Stimulated activated CD4-positive, alpha-beta T cell treated with anti-CD3 and anti-CD28 coated beads, Interleukin-12 subunit alpha, Interleukin-12 subunit beta, amount 100 ng/mL, for 48 hours (primary cell): ENCODE results near the gene ITGB5.

ENCODE experiments used
- DNase-seq, 3 donors: peaks; one replicate each; pipeline ENCODE4 v3.0.0-alpha.2; 2020; ENCODE audit warnings: low read depth in 2 of 3, low spot score in 1 of 3

ITGB5 gene

DNA sequence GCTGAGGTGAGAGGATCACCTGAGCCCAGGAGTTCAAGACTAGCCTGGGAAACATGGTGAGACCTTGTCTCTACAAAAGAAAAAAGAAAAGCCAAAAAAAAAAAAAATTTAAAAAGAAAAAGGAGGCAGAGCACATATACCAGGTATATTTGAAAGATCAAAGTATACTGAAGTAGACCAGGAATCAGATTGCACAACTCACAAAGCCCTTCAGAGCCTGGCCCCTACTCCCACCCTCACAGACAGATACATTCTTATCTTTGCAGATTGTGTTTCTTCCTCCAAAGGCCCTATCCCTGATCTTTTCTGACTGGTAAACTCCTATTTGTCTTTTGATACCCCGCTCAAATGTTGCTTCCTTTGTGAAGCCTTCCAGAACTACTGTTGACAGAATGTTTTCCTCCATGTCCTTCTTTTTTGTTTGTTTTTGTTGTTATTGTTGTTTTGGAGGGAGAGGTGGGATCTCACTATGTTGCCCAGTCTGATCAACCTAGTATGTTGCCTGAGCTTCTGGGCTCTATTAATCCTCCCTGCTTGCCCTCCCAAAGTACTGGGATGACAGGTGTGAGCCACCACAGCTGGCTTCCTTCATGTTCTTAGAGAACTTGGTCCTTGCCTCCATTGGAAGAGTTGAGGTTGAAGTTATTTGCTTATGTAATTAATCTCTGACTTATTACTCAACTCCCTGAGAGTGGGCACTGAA lies 9.8 kb upstream of the ITGB5 start:
- no peak for DNase-seq

- no peak for DNase-seq
Measured at GRCh38 chr3:124895756-124896155, 8.6 kb upstream of the ITGB5 start.

GRCh38 chr3:124893526-124893925 lies 6.4 kb upstream of the ITGB5 start:
- DNase-seq: no peak

DNA sequence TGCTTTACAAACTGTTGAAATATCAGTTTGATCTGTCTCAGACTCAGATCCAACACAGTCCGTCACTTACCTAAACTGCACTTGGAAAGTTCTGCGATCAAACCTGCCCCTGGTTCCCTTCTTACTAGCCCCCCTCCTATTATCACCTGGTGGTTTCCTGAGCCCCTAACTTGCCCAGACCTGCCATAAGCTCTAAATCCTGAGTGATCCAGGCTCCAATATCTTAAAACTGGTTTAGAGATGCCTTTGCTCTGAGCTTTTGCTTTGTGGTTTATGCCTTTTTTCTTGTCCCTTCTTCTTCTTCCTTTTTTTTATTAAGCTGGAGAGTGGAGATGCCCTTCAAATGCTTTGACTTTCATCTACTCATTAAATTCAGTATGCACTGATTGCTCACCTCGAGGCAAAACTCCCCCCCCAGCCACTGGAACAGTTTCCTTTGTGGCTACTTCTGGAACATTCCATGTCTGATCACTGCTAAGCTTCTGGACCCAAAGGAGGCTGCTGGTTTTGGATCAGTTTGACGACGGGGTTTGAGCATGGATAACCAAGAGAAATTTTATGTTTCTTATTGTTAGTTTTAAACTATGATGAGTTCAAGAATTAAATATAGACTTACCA lies 3.5 kb upstream of the ITGB5 start:
- no peak for DNase-seq

DNA sequence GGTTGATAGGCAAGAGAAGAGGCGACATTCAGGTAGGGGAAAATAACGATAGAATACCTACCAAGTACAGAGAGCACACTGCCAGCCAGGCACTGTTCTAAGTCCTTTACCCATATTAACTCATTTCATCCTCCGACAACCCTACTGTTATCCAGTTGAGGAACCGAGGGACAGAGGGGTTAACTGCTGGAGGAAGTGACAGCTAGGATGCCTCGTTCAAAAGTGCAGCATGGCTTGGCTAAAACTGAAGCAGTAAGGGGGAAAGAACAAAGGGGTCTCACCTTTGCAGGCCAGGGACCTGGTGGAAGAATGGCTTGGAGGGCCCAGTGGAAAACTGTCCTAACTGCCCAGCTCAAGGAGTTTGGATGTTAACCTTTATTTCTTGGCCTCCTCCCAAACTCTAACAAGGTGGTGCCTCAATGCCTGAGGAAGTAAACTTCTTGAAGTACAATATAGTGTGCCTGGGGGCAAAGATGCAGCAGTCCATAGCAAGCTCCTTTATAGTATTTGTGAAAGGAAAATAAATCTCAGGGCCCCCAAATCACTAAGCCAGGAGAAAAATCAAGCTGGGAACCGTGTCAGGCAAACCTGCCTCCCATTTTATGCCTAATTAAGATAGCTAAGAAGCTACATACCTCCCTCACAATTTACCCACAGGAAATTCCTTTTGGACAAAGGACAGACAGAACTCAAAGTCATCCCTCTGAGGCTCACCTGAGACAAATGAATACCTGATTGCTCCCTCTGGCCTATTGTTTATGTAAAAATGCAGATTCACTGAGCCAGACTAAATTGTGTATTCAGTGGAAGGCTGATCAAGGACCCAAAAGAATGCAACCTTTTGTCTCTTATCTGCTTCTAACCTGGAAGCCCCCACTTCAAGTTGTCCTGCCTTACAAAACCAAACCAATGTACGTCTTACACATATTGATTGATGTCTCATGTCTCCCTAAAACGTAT lies 1.6 kb upstream of the ITGB5 start:
- no peak for DNase-seq

DNA sequence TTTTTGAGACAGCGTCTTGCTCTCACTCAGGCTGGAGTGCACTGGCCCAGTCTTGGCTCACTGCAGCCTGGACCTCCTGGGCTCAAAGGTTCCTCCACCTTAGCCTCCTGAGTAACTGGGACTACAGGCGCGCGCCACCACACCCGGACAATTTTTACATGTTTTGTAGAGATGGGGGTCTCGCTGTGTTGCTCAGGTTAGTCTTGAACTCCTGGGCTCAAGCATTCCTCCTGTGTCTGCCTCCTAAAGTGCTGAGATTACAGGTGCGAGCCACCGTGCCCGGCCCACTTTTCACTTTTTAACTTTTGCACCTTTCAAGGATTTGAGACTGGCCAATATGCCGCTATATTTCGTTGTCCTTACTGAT lies 750 bp upstream of the ITGB5 start:
- DNase-seq: no peak

GRCh38 chr3:124886168-124887056 lies 753 bp downstream of the ITGB5 start:
- no peak for DNase-seq

DNA sequence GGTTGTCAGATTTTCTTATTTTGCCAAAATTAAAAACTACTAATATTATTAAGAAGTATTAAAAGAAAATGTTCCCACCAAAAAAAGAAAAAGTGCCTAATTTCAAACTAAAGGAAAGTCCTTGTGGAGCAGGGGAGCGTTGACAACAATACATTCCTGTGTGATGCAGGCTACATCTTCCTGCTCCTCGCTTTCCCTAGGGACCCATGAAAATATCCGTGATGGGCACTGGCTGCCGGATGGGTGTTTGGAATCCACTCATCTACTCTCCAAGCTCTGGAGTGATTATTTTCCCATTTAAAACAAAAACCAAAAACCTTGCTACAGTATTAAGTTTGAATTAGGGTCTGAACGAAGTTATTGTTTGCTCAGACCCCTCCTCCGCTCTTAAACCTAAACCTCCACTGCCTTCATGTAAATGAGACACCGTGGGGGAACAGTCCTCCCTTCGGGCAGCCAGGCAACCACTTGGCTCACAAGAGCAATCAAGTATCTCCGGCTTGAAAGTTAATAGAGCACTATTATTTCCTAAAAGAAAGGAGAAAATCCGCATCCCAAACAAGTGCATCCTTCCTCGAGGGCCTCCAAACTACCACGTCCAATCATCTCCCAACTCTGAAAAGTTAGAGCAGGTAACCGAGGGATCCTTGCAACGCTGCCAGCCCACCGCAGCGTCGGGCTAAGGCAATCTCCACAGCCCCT lies 1.5 kb downstream of the ITGB5 start:
- no peak for DNase-seq

DNA sequence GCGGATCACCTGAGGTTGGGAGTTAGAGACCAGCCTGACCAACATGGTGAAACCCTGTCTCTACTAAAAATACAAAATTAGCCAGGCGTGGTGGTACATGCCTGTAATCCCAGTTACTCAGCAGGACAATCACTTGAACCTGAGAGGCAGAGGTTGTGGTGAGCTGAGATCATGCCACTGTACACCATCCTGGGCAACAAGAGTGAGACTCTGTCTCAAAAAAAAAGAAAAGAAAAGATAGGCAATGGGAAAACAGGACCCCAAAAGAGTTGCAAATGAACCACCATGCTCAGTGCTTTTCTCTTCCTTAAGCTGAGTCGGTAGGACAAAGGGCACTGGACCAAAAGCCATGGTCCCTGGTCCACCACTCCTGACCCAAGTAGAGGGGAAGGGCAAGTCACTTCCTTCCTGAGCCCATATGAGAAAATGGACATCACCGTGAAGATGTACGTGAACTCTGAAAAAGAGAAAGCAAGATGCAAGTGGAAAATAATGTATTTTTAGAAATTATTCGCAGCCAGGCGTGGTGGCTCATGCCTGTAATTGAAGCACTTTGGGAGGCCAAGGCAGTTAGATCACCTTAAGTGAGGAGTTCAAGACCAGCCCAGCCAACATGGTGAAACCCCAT lies 2.6 kb downstream of the ITGB5 start:
- no peak for DNase-seq

- no peak for DNase-seq
Measured at GRCh38 chr3:124883766-124884473, 3.2 kb downstream of the ITGB5 start.

DNA sequence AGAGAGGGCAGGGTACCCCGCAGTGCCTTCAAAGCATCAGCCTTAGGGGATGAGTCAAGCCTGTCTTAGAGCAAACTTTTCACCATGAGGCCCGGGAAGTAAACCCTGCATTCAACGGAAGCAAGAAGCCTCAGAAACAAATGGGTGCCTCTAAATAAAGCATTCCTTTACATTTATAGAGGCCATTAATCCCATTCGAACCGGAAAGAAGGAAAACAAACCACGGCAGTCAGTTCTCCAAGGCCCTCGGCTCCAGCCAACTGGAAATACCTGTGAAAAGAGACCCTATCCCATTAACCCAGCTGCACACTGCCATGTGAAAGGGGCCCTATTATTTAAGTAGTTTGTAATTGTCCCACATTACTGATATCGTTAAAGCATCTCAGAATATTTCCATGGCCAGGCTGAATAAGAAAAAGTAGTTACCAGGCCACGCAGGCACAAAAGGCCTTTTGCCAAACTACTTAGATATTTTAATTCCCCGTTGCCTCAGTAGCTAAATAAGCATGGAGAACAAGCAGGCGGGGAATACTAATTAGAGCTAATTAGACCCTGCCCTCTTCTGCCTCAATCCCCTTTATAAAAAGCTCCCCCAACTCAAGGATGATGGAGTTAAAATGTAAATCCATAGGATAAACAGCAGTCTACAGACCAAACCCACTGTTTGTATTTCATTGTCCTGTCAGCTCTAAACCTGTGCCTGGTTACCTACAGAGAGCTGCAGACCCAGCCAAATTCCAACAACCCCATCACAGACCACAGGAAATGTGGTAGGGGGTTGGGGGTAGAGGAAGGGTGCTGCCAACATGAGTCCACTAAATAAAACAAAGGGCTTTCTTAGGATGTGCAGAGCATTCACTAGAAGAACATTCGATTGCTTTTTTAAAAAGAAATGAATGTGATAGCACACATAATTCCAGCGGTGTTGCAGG lies 4.1 kb downstream of the ITGB5 start:
- DNase-seq: no peak

DNA sequence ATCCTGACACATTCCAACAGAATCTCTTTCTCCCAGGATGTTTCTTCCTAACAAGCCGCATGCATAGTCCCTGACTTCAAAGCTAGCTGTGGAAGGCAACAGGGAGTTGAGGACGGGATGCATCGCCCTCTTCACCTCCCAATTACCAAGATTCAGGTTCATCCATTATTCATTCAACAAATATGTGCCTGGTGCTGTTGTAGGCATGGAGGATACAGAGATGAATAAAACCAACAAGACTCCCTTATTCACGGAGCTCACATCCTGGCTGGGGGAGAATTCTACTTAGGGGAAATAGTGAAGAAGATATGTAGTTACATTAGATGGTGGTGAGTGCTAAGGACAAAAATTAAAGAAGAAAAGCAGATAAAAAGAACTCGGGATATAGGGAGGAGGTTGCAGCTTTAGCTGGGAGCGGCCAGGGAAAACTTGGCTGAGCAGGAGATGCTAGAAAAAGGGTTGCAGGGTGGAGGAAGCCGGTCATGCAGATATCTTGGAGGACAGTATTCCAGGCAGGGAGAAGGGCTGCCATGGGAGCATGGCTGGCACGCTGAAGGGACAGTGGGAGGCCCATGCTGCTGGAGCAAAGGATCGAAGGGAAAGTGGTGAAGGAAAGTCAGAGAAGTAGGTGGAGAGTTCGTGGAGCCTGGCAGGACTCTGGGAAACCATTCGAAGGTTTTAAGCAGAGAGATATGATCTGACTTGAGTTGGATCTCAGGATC lies 5.0 kb downstream of the ITGB5 start:
- DNase-seq: no peak

DNA sequence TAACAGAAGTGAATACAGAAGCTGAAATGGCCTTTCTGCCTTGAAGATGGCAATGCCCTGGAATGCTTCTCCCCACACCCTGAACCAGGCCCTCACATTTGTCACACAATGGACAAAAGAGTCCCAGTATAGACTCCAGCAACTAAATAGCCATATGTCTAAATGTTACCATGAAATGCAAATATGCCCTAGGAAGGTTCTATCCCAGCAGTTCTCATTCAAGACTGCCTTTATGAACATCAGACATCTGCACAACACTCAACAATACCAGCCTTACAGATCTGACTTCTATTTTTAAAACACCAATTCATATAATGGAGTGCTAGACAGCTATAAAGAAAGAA lies 7.9 kb downstream of the ITGB5 start:
- no peak for DNase-seq

GRCh38 chr3:124878561-124879336 lies 8.4 kb downstream of the ITGB5 start:
- no peak for DNase-seq

DNA sequence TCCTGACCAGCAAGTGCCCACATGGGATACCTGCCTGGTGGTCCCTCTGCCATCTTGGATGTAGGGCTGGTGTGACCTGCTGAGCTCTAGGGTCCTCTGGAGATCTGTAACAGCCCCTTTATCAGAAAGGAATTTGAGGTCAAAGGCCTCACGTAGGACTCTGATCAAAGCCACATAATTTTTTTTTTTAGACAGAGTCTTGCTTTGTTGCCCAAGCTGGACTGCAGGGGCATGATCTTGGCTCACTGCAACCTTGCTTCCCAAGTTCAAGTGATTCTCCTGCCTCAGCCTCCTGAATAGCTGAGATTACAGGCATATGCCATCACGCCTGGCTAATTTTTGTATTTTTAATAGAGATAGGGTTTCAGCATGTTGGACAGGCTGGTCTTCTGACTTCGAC lies 9.5 kb downstream of the ITGB5 start:
- no peak for DNase-seq

DNA sequence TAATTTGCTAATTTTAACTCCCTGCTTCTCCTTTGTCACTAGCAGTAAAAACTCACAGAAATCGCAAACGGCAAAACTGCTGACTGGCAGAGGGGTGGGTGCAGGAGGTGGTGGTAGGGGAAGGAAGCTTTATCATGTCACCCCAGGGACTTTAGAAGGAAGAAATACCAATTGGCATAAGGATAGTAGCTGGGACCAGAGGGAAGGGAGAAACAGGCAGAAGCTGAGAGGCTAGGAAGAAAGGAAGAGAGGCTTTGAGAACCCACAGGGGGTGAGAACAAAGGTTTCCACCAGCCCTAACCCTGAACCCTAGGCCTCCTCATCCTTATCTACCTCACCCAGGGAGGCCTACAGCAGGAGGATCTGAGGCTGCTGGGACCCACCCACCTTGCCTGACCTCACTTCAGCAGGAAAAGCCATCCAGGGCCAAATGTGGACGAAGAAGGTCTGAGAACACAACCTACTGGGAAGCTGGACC lies 10.7 kb downstream of the ITGB5 start:
- DNase-seq: no peak

- no peak for DNase-seq
Measured at GRCh38 chr3:124873226-124873625, 13.9 kb downstream of the ITGB5 start.
